ENCODE measurements around the gene B2M.
"Not testable (repeated sequence)": the region's sequence is repeated elsewhere in the genome, so short reads cannot be mapped to it uniquely, and the experiment has no call there.

The B2M gene

DNA sequence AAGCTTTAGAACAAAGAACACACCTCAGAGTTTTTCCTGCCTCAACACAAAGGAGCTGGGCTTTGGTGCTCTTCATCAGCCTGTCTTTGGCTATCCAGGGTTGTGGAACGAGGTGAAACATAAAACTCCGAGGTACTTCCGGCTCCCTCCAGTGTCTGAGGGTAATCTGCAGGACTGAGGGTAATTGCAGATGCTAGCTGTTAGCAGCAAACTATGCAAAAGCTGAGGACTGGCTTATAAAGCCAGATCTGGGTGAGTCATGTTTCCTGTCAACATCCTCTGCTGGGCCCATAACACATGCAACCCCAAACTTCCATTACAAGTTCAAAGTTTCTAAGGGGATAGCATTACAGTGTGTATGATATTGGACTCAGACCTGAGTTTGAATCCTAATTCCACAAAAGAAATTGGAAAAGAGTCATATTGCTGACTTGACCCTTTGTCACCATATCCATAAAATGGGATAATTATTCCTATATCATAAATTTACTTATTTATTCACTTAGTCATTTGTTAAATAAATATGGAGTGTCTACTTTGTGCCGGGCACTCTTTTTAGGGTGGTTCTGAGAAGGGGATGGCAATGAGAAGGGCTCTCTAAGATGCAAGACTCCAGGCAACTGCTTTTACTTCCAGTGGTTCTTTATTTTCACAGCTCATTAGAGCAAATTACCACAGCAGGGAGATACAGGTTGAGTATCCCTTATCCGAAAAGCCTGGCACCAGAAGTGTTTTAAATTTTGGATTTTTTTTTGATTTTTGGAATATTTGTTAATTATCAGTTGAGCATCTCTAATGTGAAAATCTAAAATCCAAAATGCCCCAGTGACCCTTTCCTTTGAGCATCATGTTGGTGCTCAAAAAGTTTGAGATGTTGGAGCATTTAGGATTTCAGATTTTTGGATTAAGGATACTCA, 15.5 kb downstream of the B2M start:
- no peak for DNase-seq

DNA sequence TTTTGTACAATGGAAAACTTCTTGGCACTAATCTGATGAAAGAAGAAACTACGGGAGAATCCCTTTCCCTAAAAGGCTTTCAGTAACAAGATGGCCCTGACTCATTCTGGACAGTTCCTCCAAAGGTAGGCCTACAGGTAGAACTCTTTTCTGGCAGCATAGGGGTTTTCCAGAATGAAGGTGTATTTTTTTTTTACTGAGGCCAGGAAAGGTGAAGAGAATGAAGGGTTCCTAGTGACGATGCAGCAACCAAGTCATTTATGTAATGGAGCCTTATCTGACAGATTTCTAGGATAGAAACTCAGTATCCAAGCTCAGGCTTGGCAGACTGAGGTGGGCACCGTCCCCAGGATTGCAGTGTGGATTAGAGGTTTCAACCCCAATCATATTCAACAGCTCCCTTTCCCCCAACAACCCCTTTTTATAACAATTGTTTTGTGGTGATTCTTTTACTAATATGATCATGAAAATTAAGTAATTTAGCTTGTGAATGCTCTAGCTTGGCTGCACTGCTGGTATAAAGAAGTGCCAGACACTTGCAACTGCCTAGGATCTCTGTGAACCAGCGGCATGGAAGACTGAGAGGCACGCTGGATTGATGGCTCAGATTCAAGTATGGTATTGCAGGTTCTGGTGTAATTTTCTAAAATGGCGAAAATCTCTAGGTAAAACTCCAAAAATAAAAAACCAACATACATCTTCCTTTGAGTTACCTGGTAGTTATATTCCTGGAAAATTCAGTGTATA, 16.3 kb downstream of the B2M start:
- DNase-seq = no peak

DNA sequence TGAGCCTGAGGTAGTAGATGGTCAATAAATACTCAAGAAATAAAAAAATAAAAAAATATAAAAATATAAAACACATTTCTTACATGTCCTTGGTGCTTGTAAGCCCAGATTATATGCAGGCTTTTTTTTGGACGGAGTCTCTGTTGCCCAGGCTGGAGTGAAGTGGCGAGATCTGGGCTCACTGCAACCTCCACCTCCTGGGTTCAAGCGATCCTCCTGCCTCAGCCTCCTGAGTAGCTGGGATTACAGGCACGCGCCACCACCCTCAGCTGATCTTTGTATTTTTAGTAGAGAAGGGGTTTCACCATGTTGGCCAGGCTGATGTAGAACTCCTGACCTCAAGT, 16.9 kb downstream of the B2M start:
- DNase-seq = not testable (repeated sequence)

DNA sequence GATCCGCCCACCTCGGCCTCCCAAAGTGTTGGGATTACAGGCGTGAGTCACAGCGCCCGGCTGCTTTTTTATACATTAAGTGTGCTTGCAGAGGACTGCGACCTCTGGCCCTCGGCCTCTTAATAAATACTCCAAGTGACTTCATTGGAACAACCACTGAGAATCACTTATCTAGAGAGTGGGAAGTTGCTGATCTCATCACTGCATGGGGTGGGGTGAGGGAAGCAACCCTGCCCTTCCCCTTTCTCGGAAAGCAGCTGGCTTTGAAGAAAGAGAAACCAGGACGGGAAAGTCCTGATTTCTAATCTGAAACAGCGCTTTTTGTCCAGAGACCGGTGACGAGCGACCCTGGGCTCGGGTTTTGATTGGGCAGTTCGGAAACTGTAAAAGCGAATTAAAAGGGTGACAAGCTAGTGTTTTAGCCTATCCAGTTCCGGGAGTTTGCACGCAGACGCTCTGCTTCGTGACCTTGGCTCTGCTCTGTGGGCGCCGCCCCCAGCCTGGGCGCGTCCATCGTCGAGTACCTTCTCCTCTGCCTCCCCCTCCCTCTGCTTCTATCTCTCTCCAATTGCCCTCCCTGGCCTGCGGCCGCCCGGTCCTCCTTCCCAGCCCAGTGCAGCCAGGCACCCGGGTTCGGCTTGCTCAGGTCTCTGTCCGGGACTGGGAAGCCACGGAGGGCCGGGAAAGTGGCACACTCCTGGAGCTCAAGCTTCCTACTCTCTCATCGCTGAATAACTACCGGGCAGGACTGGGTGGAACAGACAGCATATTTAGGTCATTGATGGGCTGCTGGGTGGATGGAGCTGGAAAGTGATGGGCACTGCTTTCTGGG, 17.5 kb downstream of the B2M start:
- DNase-seq = peak; percentile 93

DNA sequence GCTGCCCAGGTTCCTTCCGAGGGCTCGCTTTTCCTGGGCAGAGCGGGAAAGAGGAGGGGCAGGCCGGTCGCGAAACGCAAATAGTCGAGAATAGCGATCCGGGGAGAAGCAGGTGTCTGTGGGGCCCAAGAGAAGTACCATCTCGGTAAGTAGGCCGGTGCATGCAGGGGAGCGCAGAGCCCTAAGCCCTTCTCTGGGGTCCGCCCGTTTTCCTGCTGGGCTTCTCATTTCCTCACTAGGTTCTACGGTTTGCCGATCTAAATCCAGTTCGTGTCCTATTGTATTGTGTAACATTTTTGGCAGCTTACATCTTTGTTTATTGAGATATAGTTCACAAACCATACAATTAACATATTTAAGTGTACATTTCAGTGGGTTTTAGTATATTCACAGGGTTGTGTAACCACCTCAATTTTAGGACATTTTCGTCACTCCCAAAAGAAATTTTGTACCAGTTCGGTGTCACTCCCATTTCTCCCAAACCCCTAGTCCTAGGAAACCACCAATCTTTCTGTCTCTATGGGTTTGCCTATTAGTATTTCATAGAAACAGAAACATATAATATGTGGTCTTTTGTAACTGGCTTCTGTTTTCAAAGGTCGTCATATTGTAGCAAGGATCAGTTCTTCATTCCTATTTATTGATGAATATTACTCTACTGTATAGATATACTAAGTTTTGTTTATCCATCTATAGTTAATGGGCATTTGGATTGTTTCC, 18.3 kb downstream of the B2M start:
- no peak for DNase-seq

GRCh38 chr15:44734839-44735481, 23.6 kb downstream of the B2M start:
- DNase-seq = no peak

DNA sequence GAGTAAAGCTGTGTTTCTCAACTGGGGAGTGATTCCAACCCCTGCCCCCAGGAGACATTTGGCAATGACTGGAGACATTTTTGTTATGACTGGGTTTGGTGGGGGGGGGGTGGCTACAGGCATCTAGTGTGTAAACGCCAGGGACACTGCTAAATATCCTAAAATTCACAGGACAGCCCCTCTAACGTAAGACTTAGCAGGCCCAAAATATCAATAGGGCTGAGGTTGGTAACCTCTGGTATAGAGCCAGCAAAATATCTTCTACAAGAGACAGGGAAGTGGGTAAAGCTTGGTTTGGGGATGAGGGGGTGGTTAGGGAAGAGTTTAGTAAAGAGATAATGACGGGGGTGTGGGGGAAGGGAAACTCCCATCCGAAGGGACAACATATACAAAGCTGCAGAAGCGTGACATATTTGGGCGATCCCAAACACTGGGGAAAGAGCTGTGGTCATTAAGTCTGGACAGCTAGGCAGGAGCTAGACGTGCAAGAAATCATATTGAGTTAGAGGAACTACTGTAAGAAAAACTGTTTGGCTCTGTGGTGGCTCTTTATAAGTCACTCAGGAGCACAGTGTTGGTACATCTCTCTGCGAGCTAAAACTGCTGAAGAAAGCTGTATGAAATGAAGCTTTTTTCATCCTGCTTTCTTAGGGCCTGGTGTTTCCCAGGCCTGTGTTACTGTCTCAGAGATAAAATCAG, 24.3 kb downstream of the B2M start:
- DNase-seq = no peak

- no peak for DNase-seq
These were observed 25.0 kb downstream of the B2M start, which contains the start of gene TRIM69 for GRCh38 chr15:44736181-44736765. TSS of gene TRIM69 (plus strand) at chr15:44736528. CDS start at chr15:44736705, 177 bp downstream.

- no peak for DNase-seq
These were observed 27.1 kb downstream of the B2M start for GRCh38 chr15:44738340-44738984.

DNA sequence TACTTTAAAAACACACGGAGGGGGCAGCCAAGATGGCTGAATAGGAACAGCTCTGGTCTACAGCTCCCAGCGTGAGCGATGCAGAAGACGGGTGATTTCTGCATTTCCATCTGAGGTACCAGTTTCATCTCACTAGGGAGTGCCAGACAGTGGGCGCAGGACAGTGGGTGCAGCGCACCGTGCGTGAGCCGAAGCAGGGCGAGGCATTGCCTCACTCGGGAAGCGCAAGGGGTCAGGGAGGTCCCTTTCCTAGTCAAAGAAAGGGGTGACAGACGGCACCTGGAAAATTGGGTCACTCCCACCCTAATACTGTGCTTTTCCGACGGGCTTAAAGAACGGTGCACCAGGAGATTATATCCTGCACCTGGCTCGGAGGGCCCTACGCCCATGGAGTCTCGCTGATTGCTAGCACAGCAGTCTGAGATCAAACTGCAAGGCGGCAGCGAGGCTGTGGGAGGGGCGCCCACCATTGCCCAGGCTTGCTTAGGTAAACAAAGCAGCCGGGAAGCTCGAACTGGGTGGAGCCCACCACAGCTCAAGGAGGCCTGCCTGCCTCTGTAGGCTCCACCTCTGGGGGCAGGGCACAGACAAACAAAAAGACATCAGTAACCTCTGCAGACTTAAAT, 28.0 kb downstream of the B2M start:
- not testable (repeated sequence) for DNase-seq

DNA sequence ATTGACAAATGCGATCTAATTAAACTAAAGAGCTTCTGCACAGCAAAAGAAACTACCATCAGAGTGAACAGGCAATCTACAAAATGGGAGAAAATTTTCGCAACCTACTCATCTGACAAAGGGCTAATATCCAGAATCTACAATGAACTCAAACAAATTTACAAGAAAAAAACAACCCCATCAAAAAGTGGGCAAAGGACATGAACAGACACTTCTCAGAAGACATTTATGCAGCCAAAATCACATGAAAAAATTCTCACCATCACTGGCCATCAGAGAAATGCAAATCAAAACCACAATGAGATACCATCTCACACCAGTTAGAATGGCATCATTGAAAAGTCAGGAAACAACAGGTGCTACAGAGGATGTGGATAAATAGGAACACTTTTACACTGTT, 32.1 kb downstream of the B2M start:
- not testable (repeated sequence) for DNase-seq

DNA sequence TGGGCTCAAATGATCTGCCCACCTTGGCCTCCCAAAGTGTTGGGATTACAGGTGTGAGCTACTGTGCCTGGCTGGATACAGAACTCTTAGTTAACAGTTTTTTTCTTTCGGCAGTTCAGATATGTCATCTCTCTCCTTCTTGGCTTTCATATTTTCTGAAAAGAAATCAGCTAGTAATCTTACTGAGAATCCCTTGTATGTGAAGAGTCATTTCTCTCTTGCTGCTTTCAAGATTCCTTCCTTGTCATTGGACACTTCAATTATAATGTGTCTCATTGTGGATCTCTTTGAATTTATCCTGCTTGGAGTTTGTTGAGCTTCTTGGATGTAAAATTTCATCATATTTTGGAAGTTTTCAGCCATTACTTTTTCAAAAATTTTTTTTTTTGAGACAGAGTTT, 42.0 kb downstream of the B2M start:
- no peak for DNase-seq

GRCh38 chr15:44763187-44763586, 51.9 kb downstream of the B2M start:
- DNase-seq = no peak

DNA sequence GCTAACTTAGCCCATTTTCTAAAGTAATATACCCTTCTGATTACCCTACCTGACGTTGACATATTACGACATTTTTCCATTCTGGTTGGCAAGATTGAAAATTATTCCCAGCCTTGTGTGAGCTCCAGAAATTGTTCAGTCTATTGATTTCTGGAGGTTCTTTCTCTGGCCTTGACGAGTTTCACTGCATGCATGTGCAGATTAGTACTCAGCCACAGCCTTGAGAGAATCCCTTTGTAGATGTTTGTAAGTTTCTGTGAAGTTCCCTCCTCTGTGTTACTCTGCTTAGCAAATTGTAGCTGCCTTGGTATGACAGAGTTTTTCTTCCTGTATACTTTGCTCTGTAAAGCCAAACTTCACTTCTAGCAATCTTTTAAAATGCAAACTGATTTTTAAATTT, 52.5 kb downstream of the B2M start:
- no peak for DNase-seq

DNA sequence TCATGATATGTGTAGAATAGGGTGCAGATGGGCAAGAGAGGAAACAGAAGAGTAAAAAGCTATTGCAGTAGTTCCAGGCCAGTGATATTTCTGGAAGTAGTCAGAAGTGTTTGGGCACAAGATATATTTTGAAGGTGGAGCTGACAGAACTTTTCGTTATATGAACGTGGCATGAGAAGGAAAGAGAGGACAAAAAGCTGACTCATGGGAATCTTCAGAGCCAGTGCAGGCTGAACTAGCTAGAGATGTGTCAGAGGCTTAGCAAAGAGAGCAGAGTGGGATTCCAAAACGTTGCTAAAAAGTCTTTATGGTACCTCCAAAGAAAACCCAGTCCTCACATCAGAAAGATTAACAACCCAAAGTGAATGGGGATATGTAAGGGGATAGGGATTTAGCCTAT, 53.7 kb downstream of the B2M start:
- DNase-seq = no peak
